CD4-positive, alpha-beta T cell treated with Interleukin-6 for 4 hours (primary cell): ENCODE data around the gene DIS3L2.
"Not testable (repeated sequence)": the region's sequence is repeated elsewhere in the genome, so short reads cannot be mapped to it uniquely, and the experiment has no call there.

Source experiments
- DNase-seq: peaks from one replicate; pipeline ENCODE4 v3.0.0-alpha.2; 2020; ENCODE audit warnings: mixed read lengths

The DIS3L2 gene

GRCh38 chr2:232377319-232377718, 415.8 kb downstream of the DIS3L2 start:
- no peak for DNase-seq

GRCh38 chr2:232377841-232378734, 416.6 kb downstream of the DIS3L2 start:
- DNase-seq: no peak

- not testable (repeated sequence) for DNase-seq
These were observed 417.2 kb downstream of the DIS3L2 start, which contains the start of gene ALPP for GRCh38 chr2:232378735-232379151. Gene ALPP, plus strand, starts transcription at chr2:232378751. Its CDS starts 52 bp downstream, at chr2:232378803.

GRCh38 chr2:232379610-232380590, 418.4 kb downstream of the DIS3L2 start:
- DNase-seq: not testable (repeated sequence)

GRCh38 chr2:232381204-232382031, 419.9 kb downstream of the DIS3L2 start:
- not testable (repeated sequence) for DNase-seq

GRCh38 chr2:232382331-232383225, 421.1 kb downstream of the DIS3L2 start:
- no peak for DNase-seq

GRCh38 chr2:232384466-232384865, 423.0 kb downstream of the DIS3L2 start:
- no peak for DNase-seq

GRCh38 chr2:232385058-232385457, 423.5 kb downstream of the DIS3L2 start:
- DNase-seq: not testable (repeated sequence)

- no peak for DNase-seq
These were observed 424.4 kb downstream of the DIS3L2 start for GRCh38 chr2:232385660-232386489.

- DNase-seq: no peak
These were observed 424.9 kb downstream of the DIS3L2 start for GRCh38 chr2:232386490-232386739.
